22Rv1 (cell line): Measurements from ENCODE around the gene IRX5.

Experiments
- H3K27ac ChIP-seq: fragments of 450-650 bp; 2 replicates; pipeline ENCODE4 v1.5.1; 2017
- CTCF ChIP-seq: fragments of 450-650 bp; IDR thresholded peaks from 2 replicates; pipeline ENCODE4 v1.5.1; 2017; ENCODE audit warnings: mild to moderate bottlenecking
- ZFX ChIP-seq: fragments of 450-650 bp; IDR thresholded peaks from 2 replicates; pipeline ENCODE4 v1.6.1; 2017; ENCODE audit warnings: antibody characterized with exemption, borderline replicate concordance

The IRX5 gene

GRCh38 chr16:54930005-54930868 lies at the start of gene IRX5:
Gene IRX5, plus strand, starts transcription at chr16:54930865. Its CDS starts 334 bp downstream, at chr16:54931199.
- H3K27ac ChIP-seq: peak within 1 kb of the TSS; percentile 100
- 0 out of 2 replicates have a peak, but pooled peaks have one; percentile 14 for TF ChIP-seq CTCF
- TF ChIP-seq ZFX: no peak

- TF ChIP-seq ZFX (no peak), CTCF (no peak)
- H3K27ac ChIP-seq: no peak overlapping the region
Measured at GRCh38 chr16:54882556-54882955, 48.1 kb upstream of the IRX5 start.

- TF ChIP-seq CTCF: no peak
- TF ChIP-seq ZFX: no peak
- no peak overlapping the region for H3K27ac ChIP-seq
Measured at GRCh38 chr16:54883358-54883757, 47.3 kb upstream of the IRX5 start.

- H3K27ac ChIP-seq: no peak overlapping the region
- TF ChIP-seq ZFX: no peak
- TF ChIP-seq CTCF: no peak
Measured at GRCh38 chr16:54886078-54886477, 44.6 kb upstream of the IRX5 start.

GRCh38 chr16:54890381-54890780 lies 40.3 kb upstream of the IRX5 start:
- H3K27ac ChIP-seq: no peak overlapping the region
- TF ChIP-seq ZFX: no peak
- TF ChIP-seq CTCF: no peak

- TF ChIP-seq CTCF: no peak
- no peak for TF ChIP-seq ZFX
- no peak overlapping the region for H3K27ac ChIP-seq
Measured at GRCh38 chr16:54891346-54891745, 39.3 kb upstream of the IRX5 start.

GRCh38 chr16:54892981-54893380 lies 37.7 kb upstream of the IRX5 start:
- H3K27ac ChIP-seq: no peak overlapping the region
- TF ChIP-seq CTCF (no peak), ZFX (no peak)
